HUES6 (cell line): ENCODE data around the gene TGFB1I1.

Experiments used
- H3K27ac ChIP-seq: 2 replicates; pipeline ENCODE4 v1.7.0; 2013; ENCODE audit warnings: low read depth, mild to moderate bottlenecking, low read length, inconsistent platforms
- H3K27me3 ChIP-seq: 2 replicates; pipeline ENCODE4 v1.6.1; 2013; ENCODE audit warnings: low read length; ENCODE audit not compliant: control insufficient read depth, insufficient read depth
- H3K36me3 ChIP-seq: 2 replicates; pipeline ENCODE4 v1.6.1; 2013; ENCODE audit warnings: low read length; ENCODE audit not compliant: control insufficient read depth, insufficient read depth
- H3K4me1 ChIP-seq: 2 replicates; pipeline ENCODE4 v1.6.1; 2013; ENCODE audit warnings: low read length; ENCODE audit not compliant: control insufficient read depth, insufficient read depth
- H3K4me3 ChIP-seq: 2 replicates; pipeline ENCODE4 v1.5.1; 2013; ENCODE audit warnings: low read depth, low read length
- H3K9ac ChIP-seq: one replicate; pipeline ENCODE4 v1.6.1; 2013; ENCODE audit warnings: mild to moderate bottlenecking, low read length
- H3K9me3 ChIP-seq: 2 replicates; pipeline ENCODE4 v1.6.1; 2013; ENCODE audit warnings: low read depth, low read length; ENCODE audit not compliant: control insufficient read depth, insufficient read depth

TGFB1I1 gene

DNA sequence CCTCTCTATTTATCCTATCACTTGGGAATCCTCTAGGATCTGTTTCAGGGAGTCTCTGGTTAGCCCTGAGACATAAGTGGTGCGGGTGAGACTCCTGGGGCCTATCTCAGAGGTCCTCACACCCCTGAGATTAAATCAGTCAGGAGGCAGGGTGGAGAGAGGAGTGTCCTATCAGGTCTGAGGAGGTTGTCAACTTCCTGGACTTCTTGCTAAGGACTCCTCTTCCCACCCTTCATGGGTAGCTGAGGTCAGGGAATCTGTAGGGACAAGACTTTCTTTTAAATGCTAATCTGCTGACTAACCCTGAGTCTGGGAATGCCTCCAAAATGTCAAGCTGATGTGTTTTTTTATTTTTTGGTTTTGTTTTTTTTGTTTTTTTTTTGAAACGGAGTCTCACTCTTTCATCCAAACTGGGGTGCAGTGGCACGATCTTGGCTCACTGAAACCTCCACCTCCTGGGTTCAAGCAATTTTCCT, 19.3 kb upstream of the TGFB1I1 start:
- no peak overlapping the region for H3K27ac ChIP-seq
- H3K27me3 ChIP-seq, result no peaks in the 10 kb centered on the region
- no peaks in the 10 kb centered on the region for H3K36me3 ChIP-seq
- H3K4me1 ChIP-seq, result peaks cover 39% of the 10 kb centered on the region
- no peak overlapping the region for H3K4me3 ChIP-seq
- no peaks in the 10 kb centered on the region for H3K9me3 ChIP-seq
- H3K9ac ChIP-seq, result no peak overlapping the region

DNA sequence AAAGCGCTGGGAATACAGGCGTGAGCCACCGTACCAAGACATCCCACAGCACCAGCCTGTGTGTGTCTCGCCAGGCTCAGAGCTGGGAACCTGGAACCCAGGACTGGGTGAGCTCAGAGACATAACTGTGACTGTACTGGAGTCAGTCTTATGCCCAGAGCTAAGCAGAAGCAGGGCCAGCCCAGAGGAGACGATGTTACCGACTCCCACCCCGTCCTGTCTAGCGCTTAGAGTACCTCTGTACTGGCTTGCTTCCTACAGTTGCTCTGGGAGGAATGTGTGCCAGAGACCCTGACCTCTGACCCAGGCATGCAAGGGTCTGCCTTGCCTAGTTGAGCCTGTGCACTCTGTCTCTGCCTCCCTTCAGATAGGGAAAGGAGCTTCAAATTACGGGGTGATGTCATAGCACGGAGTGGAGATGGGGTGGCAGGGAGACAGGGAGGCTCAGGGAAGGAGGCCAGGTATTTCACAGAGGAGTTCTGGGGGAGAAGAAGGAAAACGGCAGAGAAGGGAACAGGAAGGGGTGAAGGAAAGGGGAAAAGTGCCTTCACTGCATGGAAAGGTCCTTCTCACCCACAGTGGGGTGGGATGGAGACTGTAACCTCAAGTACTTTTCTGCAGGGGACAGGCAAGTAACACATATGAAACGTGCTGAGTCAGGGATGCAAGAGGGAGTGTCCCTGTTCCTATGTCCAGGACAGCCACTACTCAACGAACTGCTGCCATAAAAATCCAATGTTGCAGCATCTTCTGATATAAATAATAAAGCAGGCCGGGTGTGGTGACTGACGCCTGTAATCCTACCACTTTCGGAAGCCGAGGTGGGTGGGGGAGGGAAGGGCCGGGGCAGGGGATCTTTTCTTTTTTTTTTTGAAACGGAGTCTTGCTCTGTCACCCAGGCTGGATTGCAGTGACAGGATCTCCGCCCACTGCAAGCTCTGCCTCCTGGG, 18.4 kb upstream of the TGFB1I1 start:
- H3K9me3 ChIP-seq, result no peaks in the 10 kb centered on the region
- H3K4me1 ChIP-seq, result peaks cover 46% of the 10 kb centered on the region
- peak overlapping the region; percentile 1; the same call in 1 of the 2 replicates for H3K4me3 ChIP-seq
- H3K9ac ChIP-seq, result peak overlapping the region; percentile 4
- no peaks in the 10 kb centered on the region for H3K36me3 ChIP-seq
- H3K27me3 ChIP-seq, result no peaks in the 10 kb centered on the region
- no peak overlapping the region for H3K27ac ChIP-seq

- Histone ChIP-seq H3K27ac (no peak overlapping the region), H3K4me1 (peaks cover 46% of the 10 kb centered on the region), H3K9ac (no peak overlapping the region), H3K36me3 (no peaks in the 10 kb centered on the region), H3K4me3 (no peak overlapping the region), H3K9me3 (no peaks in the 10 kb centered on the region), H3K27me3 (no peaks in the 10 kb centered on the region)
These were observed 16.2 kb upstream of the TGFB1I1 start for GRCh38 chr16:31455601-31456314.

DNA sequence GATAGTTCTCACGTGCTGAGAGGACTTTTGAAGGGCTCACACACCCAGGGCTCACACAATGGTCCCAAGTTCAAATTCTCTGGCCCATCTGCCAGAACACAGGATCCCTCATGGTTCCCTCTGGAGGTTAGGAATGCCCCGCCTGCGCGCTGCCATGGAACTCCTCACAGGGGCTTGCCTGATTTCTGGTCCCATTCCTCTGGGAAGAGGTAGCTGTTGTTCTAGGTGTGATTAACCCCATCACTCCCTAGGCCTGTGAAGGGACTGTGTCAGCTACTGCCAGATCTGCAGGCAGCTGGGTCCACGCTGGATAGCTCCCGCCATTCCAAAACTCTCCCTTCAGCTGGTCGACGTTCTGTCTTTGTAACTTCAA, 15.0 kb upstream of the TGFB1I1 start:
- Histone ChIP-seq H3K36me3 (peaks cover 3% of the 10 kb centered on the region), H3K9ac (no peak overlapping the region), H3K9me3 (no peaks in the 10 kb centered on the region), H3K27ac (no peak overlapping the region), H3K4me1 (peaks cover 41% of the 10 kb centered on the region), H3K4me3 (no peak overlapping the region), H3K27me3 (no peaks in the 10 kb centered on the region)

DNA sequence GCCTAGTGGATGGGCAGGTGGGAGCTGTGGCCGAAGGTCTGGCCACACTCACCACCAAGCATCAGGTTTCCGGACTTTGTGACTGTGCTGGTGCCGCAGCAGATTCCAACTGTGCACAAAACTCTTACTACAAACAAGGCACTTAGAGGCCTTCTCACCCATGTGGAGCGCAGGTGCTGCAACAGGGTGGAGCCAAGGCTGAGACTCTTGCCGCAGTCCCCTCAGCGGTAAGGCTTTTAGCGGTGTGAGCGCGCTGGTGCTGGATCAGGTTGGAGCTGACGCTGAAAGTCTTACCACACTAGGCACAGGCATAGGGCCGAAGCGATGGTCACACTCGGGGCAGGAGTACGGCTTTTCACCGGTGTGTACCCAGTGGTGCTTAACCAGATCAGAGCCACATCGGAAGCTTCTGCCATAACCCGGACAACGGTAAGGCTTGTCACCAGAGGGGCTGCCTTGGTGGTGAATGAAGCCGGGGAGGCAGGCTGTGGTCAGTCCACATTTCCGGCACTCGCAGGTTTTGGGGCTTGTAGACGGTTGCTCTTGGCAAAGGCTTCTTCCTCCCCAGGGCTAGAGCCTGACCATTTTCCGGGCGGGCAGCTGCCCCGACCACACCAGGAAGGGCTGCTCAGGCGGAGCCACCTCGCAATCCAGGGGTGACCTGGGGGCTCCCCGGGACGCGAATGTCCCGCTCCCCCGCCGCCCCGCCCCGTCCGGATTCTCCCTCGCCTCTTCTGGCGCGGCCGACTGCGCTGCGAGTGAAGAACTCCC, 13.7 kb upstream of the TGFB1I1 start:
- Histone ChIP-seq H3K9ac (peak overlapping the region; percentile 95), H3K27me3 (no peaks in the 10 kb centered on the region), H3K27ac (peak overlapping the region; percentile 99; the same call in 1 of the 2 replicates), H3K9me3 (no peaks in the 10 kb centered on the region), H3K4me1 (peaks cover 29% of the 10 kb centered on the region), H3K4me3 (peak overlapping the region; percentile 80), H3K36me3 (peaks cover 10% of the 10 kb centered on the region)

DNA sequence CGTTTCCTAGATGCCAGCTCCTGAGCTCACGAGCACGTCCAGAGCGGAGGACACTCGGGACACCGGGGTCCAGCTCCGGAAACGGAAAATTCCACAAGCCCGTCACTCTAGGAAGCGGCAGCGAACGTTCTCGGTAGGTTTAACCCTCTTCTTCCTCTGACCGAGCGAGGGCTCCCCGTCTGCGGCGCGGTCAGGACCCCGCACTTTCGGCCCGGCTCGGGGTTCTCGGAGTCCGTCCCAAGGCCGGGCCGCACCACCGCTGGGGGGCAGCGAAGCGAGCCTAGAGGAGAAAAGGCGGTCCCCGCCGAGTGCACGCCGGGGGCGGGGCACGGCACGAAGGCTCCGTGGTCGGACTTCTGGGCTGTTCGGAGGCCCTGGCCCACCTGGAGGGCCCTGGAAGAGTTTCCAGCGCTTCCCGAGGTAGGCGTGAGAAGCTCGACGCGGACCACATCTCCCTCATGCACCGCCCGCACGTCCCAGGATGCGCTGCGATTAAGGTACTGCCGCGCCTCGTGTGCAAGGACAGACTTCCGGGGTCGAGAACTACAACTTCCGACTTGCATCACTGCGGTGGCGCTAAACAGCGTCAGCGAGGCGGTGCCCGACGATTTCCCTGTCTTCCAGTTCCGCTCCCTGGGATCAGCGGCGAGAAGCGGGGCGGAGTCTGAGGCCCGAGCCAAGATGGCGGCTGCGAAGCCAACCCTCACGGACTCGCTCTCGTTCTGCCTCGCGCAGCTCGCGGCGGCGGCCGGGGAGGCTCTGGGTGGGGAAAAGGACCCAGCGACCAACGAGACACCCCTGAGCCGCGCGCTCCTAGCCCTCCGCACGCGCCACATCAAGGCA, 12.9 kb upstream of the TGFB1I1 start, which contains the start of gene ARMC5:
Gene ARMC5 (plus strand): TSS at position 658 of the 843 bp plus-strand sequence. CDS start 24 bp downstream, at position 682.
- H3K27me3 ChIP-seq, result no peaks in the 10 kb centered on the region
- H3K9me3 ChIP-seq, result no peaks in the 10 kb centered on the region
- peak within 1 kb of the TSS; percentile 99 for H3K27ac ChIP-seq
- H3K4me3 ChIP-seq, result peak within 1 kb of the TSS; percentile 80
- H3K4me1 ChIP-seq, result peaks cover 22% of the 10 kb centered on the region; the same call in 1 of the 2 replicates
- H3K36me3 ChIP-seq, result peaks cover 10% of the 10 kb centered on the region
- peak within 1 kb of the TSS; percentile 95 for H3K9ac ChIP-seq

GRCh38 chr16:31459687-31460581, 12.0 kb upstream of the TGFB1I1 start:
- Histone ChIP-seq H3K27me3 (no peaks in the 10 kb centered on the region), H3K36me3 (peaks cover 16% of the 10 kb centered on the region), H3K4me1 (peaks cover 22% of the 10 kb centered on the region; the same call in 1 of the 2 replicates), H3K4me3 (peak overlapping the region; percentile 80), H3K9ac (peak overlapping the region; percentile 95), H3K27ac (peak overlapping the region; percentile 99), H3K9me3 (no peaks in the 10 kb centered on the region)

- Histone ChIP-seq H3K9me3 (no peaks in the 10 kb centered on the region), H3K27me3 (no peaks in the 10 kb centered on the region), H3K4me3 (peak overlapping the region; percentile 71), H3K27ac (no peak overlapping the region; the same call in 1 of the 2 replicates), H3K4me1 (peaks cover 16% of the 10 kb centered on the region; the same call in 1 of the 2 replicates), H3K9ac (peak overlapping the region; percentile 77), H3K36me3 (peaks cover 19% of the 10 kb centered on the region)
These were observed 11.4 kb upstream of the TGFB1I1 start for GRCh38 chr16:31460582-31461002.

- H3K4me3 ChIP-seq, result no peak overlapping the region
- no peak overlapping the region for H3K9ac ChIP-seq
- no peak overlapping the region for H3K27ac ChIP-seq
These were observed 10.6 kb upstream of the TGFB1I1 start for GRCh38 chr16:31461201-31461920.

More at GRCh38 chr16:31461201-31461920, 10.6 kb upstream of the TGFB1I1 start:
- Histone ChIP-seq H3K9me3 (no peaks in the 10 kb centered on the region), H3K4me1 (peaks cover 16% of the 10 kb centered on the region; the same call in 1 of the 2 replicates), H3K36me3 (peaks cover 25% of the 10 kb centered on the region), H3K27me3 (no peaks in the 10 kb centered on the region)
